ENCODE data around the gene MEIS1. TPM values are rescaled to one million over a fixed set of nuclear protein-coding genes. Genes with fewer than 3 reads are reported as not detected.

MEIS1 gene
- total and polyA plus RNA-seq, 2 experiments from 2014 or later: 0.16 to 0.28 TPM

GRCh38 chr2:66469214-66469902 lies 34.4 kb downstream of the MEIS1 start (continued):
- TF ChIP-seq, protein P1, sequence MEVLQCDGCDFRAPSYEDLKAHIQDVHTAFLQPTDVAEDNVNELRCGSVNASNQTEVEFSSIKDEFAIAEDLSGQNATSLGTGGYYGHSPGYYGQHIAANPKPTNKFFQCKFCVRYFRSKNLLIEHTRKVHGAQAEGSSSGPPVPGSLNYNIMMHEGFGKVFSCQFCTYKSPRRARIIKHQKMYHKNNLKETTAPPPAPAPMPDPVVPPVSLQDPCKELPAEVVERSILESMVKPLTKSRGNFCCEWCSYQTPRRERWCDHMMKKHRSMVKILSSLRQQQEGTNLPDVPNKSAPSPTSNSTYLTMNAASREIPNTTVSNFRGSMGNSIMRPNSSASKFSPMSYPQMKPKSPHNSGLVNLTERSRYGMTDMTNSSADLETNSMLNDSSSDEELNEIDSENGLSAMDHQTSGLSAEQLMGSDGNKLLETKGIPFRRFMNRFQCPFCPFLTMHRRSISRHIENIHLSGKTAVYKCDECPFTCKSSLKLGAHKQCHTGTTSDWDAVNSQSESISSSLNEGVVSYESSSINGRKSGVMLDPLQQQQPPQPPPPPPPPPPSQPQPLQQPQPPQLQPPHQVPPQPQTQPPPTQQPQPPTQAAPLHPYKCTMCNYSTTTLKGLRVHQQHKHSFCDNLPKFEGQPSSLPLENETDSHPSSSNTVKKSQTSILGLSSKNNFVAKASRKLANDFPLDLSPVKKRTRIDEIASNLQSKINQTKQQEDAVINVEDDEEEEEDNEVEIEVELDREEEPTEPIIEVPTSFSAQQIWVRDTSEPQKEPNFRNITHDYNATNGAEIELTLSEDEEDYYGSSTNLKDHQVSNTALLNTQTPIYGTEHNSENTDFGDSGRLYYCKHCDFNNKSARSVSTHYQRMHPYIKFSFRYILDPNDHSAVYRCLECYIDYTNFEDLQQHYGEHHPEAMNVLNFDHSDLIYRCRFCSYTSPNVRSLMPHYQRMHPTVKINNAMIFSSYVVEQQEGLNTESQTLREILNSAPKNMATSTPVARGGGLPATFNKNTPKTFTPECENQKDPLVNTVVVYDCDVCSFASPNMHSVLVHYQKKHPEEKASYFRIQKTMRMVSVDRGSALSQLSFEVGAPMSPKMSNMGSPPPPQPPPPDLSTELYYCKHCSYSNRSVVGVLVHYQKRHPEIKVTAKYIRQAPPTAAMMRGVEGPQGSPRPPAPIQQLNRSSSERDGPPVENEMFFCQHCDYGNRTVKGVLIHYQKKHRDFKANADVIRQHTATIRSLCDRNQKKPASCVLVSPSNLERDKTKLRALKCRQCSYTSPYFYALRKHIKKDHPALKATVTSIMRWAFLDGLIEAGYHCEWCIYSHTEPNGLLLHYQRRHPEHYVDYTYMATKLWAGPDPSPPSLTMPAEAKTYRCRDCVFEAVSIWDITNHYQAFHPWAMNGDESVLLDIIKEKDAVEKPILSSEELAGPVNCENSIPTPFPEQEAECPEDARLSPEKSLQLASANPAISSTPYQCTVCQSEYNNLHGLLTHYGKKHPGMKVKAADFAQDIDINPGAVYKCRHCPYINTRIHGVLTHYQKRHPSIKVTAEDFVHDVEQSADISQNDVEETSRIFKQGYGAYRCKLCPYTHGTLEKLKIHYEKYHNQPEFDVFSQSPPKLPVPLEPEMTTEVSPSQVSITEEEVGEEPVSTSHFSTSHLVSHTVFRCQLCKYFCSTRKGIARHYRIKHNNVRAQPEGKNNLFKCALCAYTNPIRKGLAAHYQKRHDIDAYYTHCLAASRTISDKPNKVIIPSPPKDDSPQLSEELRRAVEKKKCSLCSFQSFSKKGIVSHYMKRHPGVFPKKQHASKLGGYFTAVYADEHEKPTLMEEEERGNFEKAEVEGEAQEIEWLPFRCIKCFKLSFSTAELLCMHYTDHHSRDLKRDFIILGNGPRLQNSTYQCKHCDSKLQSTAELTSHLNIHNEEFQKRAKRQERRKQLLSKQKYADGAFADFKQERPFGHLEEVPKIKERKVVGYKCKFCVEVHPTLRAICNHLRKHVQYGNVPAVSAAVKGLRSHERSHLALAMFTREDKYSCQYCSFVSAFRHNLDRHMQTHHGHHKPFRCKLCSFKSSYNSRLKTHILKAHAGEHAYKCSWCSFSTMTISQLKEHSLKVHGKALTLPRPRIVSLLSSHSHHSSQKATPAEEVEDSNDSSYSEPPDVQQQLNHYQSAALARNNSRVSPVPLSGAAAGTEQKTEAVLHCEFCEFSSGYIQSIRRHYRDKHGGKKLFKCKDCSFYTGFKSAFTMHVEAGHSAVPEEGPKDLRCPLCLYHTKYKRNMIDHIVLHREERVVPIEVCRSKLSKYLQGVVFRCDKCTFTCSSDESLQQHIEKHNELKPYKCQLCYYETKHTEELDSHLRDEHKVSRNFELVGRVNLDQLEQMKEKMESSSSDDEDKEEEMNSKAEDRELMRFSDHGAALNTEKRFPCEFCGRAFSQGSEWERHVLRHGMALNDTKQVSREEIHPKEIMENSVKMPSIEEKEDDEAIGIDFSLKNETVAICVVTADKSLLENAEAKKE (CRISPR knock-in tag; IDR thresholded peaks at IDR 0.05): no peak

DNA sequence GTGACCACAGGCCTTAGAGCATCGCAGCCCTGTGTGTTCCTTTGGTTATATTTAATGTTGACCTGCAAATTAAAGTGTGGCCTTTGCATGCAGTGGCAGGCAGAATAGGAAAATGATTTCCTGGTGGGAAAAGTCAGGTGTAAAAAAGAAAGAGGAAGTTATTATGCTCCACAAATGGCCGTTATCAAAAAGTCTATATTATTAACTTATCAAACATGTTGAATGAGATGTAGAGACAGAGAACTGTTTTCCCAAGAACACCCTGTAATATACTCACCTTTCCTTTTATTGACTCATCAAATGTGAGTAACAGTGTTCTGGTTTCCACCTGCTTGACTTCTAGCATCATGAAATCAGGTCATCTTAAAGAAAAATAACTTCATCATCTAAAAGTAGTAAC lies 35.3 kb downstream of the MEIS1 start:
- no peak for ATAC-seq
- no peaks in the 10 kb centered on the region for H4K20me1 ChIP-seq (replicated peaks; ENCODE audit: insufficient read depth)
- DNase-seq (ENCODE audit: low spot score): no peak
- H3K4me1 ChIP-seq (ENCODE audit: insufficient read depth): peaks cover 27% of the 10 kb centered on the region
- Mint-ChIP-seq H3K9me3 (no peaks in the 10 kb centered on the region), H3K27me3 (ENCODE audit: insufficient read depth, low read depth, poor library complexity) (peaks cover 8% of the 10 kb centered on the region), H3K4me1 (peaks cover 33% of the 10 kb centered on the region), H3K36me3 (ENCODE audit: low read depth) (no peaks in the 10 kb centered on the region), H3K4me3 (no peak overlapping the region), H3K27ac (no peak overlapping the region)
- H3K9me2 ChIP-seq (ENCODE audit: insufficient read depth): no peaks in the 10 kb centered on the region
- H3F3A ChIP-seq (replicated peaks; ENCODE audit: low read depth): no peaks in the 10 kb centered on the region
- no peak overlapping the region for H3K4me3 ChIP-seq
- no peak overlapping the region for H3K27ac ChIP-seq (ENCODE audit: low read depth)
- H3K36me3 ChIP-seq (ENCODE audit: insufficient read depth): no peaks in the 10 kb centered on the region
- no peaks in the 10 kb centered on the region for H3K79me2 ChIP-seq (replicated peaks; ENCODE audit: insufficient read depth)
- no peak overlapping the region for H3K4me2 ChIP-seq
- H3K27me3 ChIP-seq (ENCODE audit: insufficient read depth): no peaks in the 10 kb centered on the region
- no peak overlapping the region for H2AFZ ChIP-seq
- TF ChIP-seq CTCF (conservative IDR thresholded peaks at IDR 0.05; ENCODE audit: low read depth in 2 of 2) (no peak), ZNF114 (CRISPR knock-in tag; IDR thresholded peaks at IDR 0.05) (no peak), ETS1 (IDR thresholded peaks at IDR 0.05) (no peak), EZH2 (IDR thresholded peaks at IDR 0.05; ENCODE audit: low read depth, unreplicated experiment) (no peak), NANOG (IDR thresholded peaks at IDR 0.05; ENCODE audit: borderline replicate concordance) (no peak), POLR2AphosphoS5 (IDR thresholded peaks at IDR 0.05; ENCODE audit: low read depth) (no peak), CREB1 (CRISPR knock-in tag; IDR thresholded peaks at IDR 0.05; ENCODE audit: low read depth) (no peak), STAT1 (IDR thresholded peaks at IDR 0.05; ENCODE audit: unreplicated experiment) (no peak)
- TF ChIP-seq, protein P2, sequence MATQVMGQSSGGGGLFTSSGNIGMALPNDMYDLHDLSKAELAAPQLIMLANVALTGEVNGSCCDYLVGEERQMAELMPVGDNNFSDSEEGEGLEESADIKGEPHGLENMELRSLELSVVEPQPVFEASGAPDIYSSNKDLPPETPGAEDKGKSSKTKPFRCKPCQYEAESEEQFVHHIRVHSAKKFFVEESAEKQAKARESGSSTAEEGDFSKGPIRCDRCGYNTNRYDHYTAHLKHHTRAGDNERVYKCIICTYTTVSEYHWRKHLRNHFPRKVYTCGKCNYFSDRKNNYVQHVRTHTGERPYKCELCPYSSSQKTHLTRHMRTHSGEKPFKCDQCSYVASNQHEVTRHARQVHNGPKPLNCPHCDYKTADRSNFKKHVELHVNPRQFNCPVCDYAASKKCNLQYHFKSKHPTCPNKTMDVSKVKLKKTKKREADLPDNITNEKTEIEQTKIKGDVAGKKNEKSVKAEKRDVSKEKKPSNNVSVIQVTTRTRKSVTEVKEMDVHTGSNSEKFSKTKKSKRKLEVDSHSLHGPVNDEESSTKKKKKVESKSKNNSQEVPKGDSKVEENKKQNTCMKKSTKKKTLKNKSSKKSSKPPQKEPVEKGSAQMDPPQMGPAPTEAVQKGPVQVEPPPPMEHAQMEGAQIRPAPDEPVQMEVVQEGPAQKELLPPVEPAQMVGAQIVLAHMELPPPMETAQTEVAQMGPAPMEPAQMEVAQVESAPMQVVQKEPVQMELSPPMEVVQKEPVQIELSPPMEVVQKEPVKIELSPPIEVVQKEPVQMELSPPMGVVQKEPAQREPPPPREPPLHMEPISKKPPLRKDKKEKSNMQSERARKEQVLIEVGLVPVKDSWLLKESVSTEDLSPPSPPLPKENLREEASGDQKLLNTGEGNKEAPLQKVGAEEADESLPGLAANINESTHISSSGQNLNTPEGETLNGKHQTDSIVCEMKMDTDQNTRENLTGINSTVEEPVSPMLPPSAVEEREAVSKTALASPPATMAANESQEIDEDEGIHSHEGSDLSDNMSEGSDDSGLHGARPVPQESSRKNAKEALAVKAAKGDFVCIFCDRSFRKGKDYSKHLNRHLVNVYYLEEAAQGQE (IDR thresholded peaks at IDR 0.05; ENCODE audit: unreplicated experiment): no peak
